Right lobe of liver (tissue), 6 donors: ENCODE results near the gene JAZF1. TPM values are rescaled to one million over a fixed set of nuclear protein-coding genes. Genes with fewer than 3 reads are reported as not detected.

Experiments
- ATAC-seq, 4 donors: fragments of 200-7000 bp; cut with Tn5 transposase; one replicate each; pipeline ENCODE4 v1.9.1; 2020; ENCODE audit warnings: mild to moderate bottlenecking in 4 of 4, moderate library complexity in 4 of 4
- DNase-seq, 3 donors: peaks; one replicate each; pipeline ENCODE4 v3.0.0-alpha.2; 2020
- H3K27ac ChIP-seq, 3 donors: fragments of 200-600 bp; one replicate each; pipeline ENCODE4 v1.8.0; 2022
- H3K27me3 ChIP-seq, 2 donors: fragments of 200-600 bp; one replicate each; pipeline ENCODE4 v1.8.0; 2022
- H3K36me3 ChIP-seq, 4 donors: fragments of 200-600 bp; sonication (generic) in 1 of 4; one replicate each; pipeline versions ENCODE4 v1.5.1 to v1.8.0; 2017 to 2022; ENCODE audit warnings: control low read depth in 1 of 4
- H3K4me1 ChIP-seq, 4 donors: fragments of 200-600 bp; sonication (generic) in 1 of 4; one replicate each; pipeline versions ENCODE4 v1.5.1 to v1.8.0; 2017 to 2022; ENCODE audit warnings: control low read depth in 1 of 4
- H3K4me3 ChIP-seq, 3 donors: fragments of 200-600 bp; one replicate each; pipeline ENCODE4 v1.8.0; 2022
- H3K9me3 ChIP-seq, 4 donors: fragments of 200-600 bp; sonication (generic) in 1 of 4; one replicate each; pipeline versions ENCODE4 v1.5.1 to v1.8.0; 2017 to 2022; ENCODE audit warnings: control low read depth in 1 of 4
- CTCF ChIP-seq, 4 donors: fragments of 200-600 bp in 3 of 4; fragments of 450-650 bp in 1 of 4; IDR thresholded peaks; one replicate each; pipeline versions ENCODE4 v1.5.1 to v1.8.0; 2016 to 2022; ENCODE audit warnings: antibody characterized with exemption in 4 of 4, mild to moderate bottlenecking in 2 of 4
- POLR2A ChIP-seq: fragments of 450-650 bp; IDR thresholded peaks from one replicate; pipeline ENCODE4 v1.6.1; 2017; ENCODE audit warnings: antibody characterized with exemption, mild to moderate bottlenecking
- WGBS: methylation state at CpG from one replicate; pipeline ENCODE4 v1.1.6; 2018; ENCODE audit warnings: low coverage, low lambda C conversion rate; ENCODE audit not compliant: insufficient coverage; ENCODE audit errors: missing lambda C conversion rate; 5-methylcytosine and 5-hydroxymethylcytosine counted together
- intact Hi-C, 2 donors: fragments of 100-400 bp; cut with DNase I; formaldehyde crosslinking; loops; one replicate each; pipeline versions ENCODE4 v1.11.2 to v1.14.1; 2022
- total RNA-seq, 6 experiments: library from RNA; depleted of rRNA in 2 of 6; stranded (reverse); fragments of >200 nt in 2 of 6; fragmentation: NEBNext Ultra II Directional in 3 of 6; extraction: Animal tissue kit (Norgen Biotek cat#: 25700) in 3 of 6; gene quantifications; one replicate each; pipeline versions ENCODE4 v1.1.0 to v1.2.4, GENCODE V29; 2016 to 2023
- donor health status: DM: no; HTN: yes; CAD: no.
- donor health status: DM: no; HTN: no; CAD: no.
- donor health status: DM: no; HTN: no; CAD: no.
- donor health status: DM: no; HTN: yes; CAD: no.
- donor health status: DM: no; HTN: yes; CAD: no.

Gene JAZF1
- total RNA-seq, 6 experiments from 2014 or later, result 4.8 to 20.9 (median 6.9) TPM

- intact Hi-C loops, result no loop called here
- no peaks in the 10 kb centered on the region for H3K36me3 ChIP-seq
- H3K4me1 ChIP-seq, result peaks cover 0 to 8% (median 0%) of the 10 kb centered on the region in 4 donors
- no peaks in the 10 kb centered on the region for H3K9me3 ChIP-seq
- TF ChIP-seq POLR2A (no peak), CTCF (IDR thresholded peaks at IDR 0.05) (no peak)
- ATAC-seq (no peak), DNase-seq (peak in 1 of 3 donors; percentile 48)
- 40% methylated on average over 2 of the region's 2 CpGs for WGBS
- H3K4me3 ChIP-seq, result no peak overlapping the region
- no peak overlapping the region for H3K27ac ChIP-seq
- no peaks in the 10 kb centered on the region for H3K27me3 ChIP-seq
Measured at GRCh38 chr7:28182071-28182471, 1.5 kb upstream of the JAZF1 start.

GRCh38 chr7:28181416-28181815 lies 821 bp upstream of the JAZF1 start:
- ATAC-seq, result no peak
- no peaks in the 10 kb centered on the region for H3K36me3 ChIP-seq

GRCh38 chr7:28180031-28180363 lies 598 bp downstream of the JAZF1 start:
- no peaks in the 10 kb centered on the region for H3K27me3 ChIP-seq
- ATAC-seq (no peak), DNase-seq (no peak)
- intact Hi-C loops, result no loop called here
- WGBS, result no CpG with 5 or more reads among the region's 55 CpGs
- no peak for TF ChIP-seq CTCF (IDR thresholded peaks at IDR 0.05)
- TF ChIP-seq POLR2A, result no peak
- no peaks in the 10 kb centered on the region for H3K9me3 ChIP-seq
- peak overlapping the region in 1 of 3 donors; percentile 54 for H3K27ac ChIP-seq
- H3K4me1 ChIP-seq, result peaks cover 0 to 8% (median 0%) of the 10 kb centered on the region in 4 donors
- H3K36me3 ChIP-seq, result no peaks in the 10 kb centered on the region
- peak overlapping the region; percentile 51 to 78 (median 59) for H3K4me3 ChIP-seq

More at GRCh38 chr7:28181416-28181815, 821 bp upstream of the JAZF1 start:
- intact Hi-C loops, result no loop called here
- no peaks in the 10 kb centered on the region for H3K9me3 ChIP-seq
- no peak overlapping the region for H3K27ac ChIP-seq
- H3K4me3 ChIP-seq, result no peak overlapping the region
- no peaks in the 10 kb centered on the region for H3K27me3 ChIP-seq
- no peak for TF ChIP-seq POLR2A
- TF ChIP-seq CTCF (IDR thresholded peaks at IDR 0.05), result no peak
- WGBS, result 71% methylated on average over 5 of the region's 5 CpGs
- H3K4me1 ChIP-seq, result peaks cover 0 to 8% (median 0%) of the 10 kb centered on the region in 4 donors
- no peak for DNase-seq

GRCh38 chr7:28179120-28180030 lies 1.2 kb downstream of the JAZF1 start:
- 5% methylated on average over 7 of the region's 96 CpGs for WGBS
- ATAC-seq, result peak; percentile 82 to 91 (median 88)
- TF ChIP-seq CTCF (IDR thresholded peaks at IDR 0.05) (no peak), POLR2A (no peak)

More at GRCh38 chr7:28179120-28180030, 1.2 kb downstream of the JAZF1 start:
- DNase-seq, result peak; percentile 83 to 86 (median 84)
- peaks cover 0 to 8% (median 0%) of the 10 kb centered on the region in 4 donors for H3K4me1 ChIP-seq
- H3K27ac ChIP-seq, result peak overlapping the region in 1 of 3 donors; percentile 54
- no peaks in the 10 kb centered on the region for H3K27me3 ChIP-seq
- no peaks in the 10 kb centered on the region for H3K36me3 ChIP-seq
- peak overlapping the region; percentile 59 to 78 (median 59) for H3K4me3 ChIP-seq
- intact Hi-C loops, result no loop called here
- no peaks in the 10 kb centered on the region for H3K9me3 ChIP-seq
